Measurements from ENCODE around the gene TSC22D2.

Gene TSC22D2

DNA sequence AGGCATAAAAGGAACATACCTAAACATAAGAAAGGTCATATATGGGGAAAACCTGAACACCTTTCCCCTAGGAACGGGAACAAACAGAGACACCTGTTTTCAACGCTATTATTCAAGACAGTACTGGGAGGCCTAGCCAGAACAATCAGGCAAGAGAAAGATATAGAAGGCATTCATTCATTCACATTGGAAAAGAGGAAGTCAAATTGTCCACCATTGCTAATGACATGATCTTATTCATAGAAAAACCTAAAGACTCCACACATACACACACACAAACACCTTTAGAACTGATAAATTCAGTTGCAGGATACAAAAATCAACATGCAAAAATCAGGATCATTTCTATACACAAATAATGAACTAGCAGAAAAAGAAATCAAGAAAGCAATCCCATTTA lies 101.7 kb downstream of the TSC22D2 start:
- Histone ChIP-seq H3K4me3 (ENCODE audit: low read depth, low read length) (no peak overlapping the region), H3K9me3 (ENCODE audit: severe bottlenecking) (no peaks in the 10 kb centered on the region), H3K27ac (no peak overlapping the region), H3K36me3 (no peaks in the 10 kb centered on the region), H3K27me3 (ENCODE audit: insufficient read depth, low read depth, severe bottlenecking) (no peaks in the 10 kb centered on the region)
- no peak for DNase-seq
- TF ChIP-seq, protein P1, sequence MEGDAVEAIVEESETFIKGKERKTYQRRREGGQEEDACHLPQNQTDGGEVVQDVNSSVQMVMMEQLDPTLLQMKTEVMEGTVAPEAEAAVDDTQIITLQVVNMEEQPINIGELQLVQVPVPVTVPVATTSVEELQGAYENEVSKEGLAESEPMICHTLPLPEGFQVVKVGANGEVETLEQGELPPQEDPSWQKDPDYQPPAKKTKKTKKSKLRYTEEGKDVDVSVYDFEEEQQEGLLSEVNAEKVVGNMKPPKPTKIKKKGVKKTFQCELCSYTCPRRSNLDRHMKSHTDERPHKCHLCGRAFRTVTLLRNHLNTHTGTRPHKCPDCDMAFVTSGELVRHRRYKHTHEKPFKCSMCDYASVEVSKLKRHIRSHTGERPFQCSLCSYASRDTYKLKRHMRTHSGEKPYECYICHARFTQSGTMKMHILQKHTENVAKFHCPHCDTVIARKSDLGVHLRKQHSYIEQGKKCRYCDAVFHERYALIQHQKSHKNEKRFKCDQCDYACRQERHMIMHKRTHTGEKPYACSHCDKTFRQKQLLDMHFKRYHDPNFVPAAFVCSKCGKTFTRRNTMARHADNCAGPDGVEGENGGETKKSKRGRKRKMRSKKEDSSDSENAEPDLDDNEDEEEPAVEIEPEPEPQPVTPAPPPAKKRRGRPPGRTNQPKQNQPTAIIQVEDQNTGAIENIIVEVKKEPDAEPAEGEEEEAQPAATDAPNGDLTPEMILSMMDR (IDR thresholded peaks at IDR 0.05; ENCODE audit: low read depth, low read length) = no peak

DNA sequence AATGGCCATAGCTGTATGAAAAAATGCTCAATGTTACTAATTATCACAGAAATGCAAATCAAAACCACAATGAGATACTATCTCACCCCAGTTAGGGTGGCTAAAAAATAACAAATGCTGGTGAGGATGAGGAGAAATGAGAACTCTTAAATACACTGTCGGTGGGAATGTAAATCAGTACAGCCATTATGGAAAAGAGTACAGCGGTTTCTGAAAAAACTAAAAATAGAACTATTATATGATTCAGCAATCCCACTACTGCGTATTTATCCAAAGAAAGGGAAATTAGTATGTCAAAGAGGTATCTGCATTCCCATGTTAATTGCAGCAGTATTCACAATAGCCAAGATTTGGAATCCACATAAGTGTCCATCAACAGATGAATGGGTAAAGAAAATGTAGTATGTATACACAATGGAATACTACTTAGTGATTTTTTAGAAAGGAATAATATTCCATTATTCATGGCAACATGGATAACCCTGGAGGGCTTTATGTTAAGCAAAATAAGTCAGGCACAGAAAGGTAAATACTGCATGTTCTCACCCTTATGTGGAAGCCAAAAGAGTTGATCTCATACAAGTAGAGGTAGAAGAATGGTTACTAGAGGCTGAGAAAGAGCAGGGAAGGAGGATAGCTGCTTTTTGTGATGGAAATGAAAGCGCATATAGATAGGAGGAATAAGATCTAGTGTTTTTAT lies 103.2 kb downstream of the TSC22D2 start:
- no peaks in the 10 kb centered on the region for H3K9me3 ChIP-seq (ENCODE audit: severe bottlenecking)
- DNase-seq = no peak
- TF ChIP-seq, protein P1 (IDR thresholded peaks at IDR 0.05; ENCODE audit: low read depth, low read length) = no peak

DNA sequence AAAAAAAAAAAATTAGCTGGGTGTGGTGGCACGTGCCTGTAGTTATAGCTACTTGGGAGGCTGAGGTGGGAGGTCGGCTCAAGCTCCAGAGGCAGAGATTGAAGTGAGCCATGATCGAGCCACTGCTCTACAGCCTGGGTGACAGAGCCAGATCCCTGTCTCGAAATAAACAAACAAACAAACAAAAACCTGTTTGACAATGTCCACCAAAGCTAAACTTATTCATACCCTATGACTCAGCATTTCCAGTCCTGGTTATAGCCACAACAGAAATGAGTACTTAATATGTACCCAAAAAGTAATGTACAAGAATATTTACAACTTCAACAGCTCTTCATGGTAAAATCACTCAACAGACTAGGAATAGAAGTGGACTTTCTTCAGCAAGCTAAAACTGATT lies 107.1 kb downstream of the TSC22D2 start:
- TF ChIP-seq, protein P1 (IDR thresholded peaks at IDR 0.05; ENCODE audit: low read depth, low read length) = no peak
- no peaks in the 10 kb centered on the region for H3K27me3 ChIP-seq (ENCODE audit: insufficient read depth, low read depth, severe bottlenecking)
- no peaks in the 10 kb centered on the region for H3K36me3 ChIP-seq
- no peak overlapping the region for H3K27ac ChIP-seq
- no peaks in the 10 kb centered on the region for H3K9me3 ChIP-seq (ENCODE audit: severe bottlenecking)
- DNase-seq = no peak
- H3K4me3 ChIP-seq (ENCODE audit: low read depth, low read length) = no peak overlapping the region

More for the DNA sequence above, 103.2 kb downstream of the TSC22D2 start:
- no peak overlapping the region for H3K27ac ChIP-seq
- H3K27me3 ChIP-seq (ENCODE audit: insufficient read depth, low read depth, severe bottlenecking) = no peaks in the 10 kb centered on the region
- no peak overlapping the region for H3K4me3 ChIP-seq (ENCODE audit: low read depth, low read length)
- no peaks in the 10 kb centered on the region for H3K36me3 ChIP-seq

Data from WERI-Rb-1 (cell line).